SK-N-SH (cell line): ENCODE data around the gene OTUD5.

Experiments used
- CTCF ChIP-seq: fragments of 200-600 bp; sonication (generic); IDR thresholded peaks from 2 replicates; pipeline ENCODE4 v1.6.1; 2017; ENCODE audit warnings: antibody characterized with exemption, mild to moderate bottlenecking, moderate library complexity
- EP300 ChIP-seq, 2 experiments: IDR thresholded peaks; 2 replicates each; pipeline versions ENCODE4 v1.4.0 to v1.6.1; 2012; ENCODE audit warnings: borderline replicate concordance in 1 of 2, low read depth in 1 of 2, low read length in 1 of 2
- EZH2phosphoT487 ChIP-seq: fragments of 200-600 bp; sonication (generic); IDR thresholded peaks from 2 replicates; pipeline ENCODE4 v1.6.1; 2017; ENCODE audit warnings: low read depth, mixed run types, mild to moderate bottlenecking, antibody characterized with exemption, moderate library complexity, borderline replicate concordance
- MAX ChIP-seq: IDR thresholded peaks from 2 replicates; pipeline ENCODE4 v1.4.0; 2012; ENCODE audit warnings: low read depth
- POLR2AphosphoS5 ChIP-seq: IDR thresholded peaks from 2 replicates; pipeline ENCODE4 v1.6.1; 2012; ENCODE audit warnings: low read depth, low read length
- REST ChIP-seq: IDR thresholded peaks from 2 replicates; pipeline ENCODE4 v1.6.1; 2012; ENCODE audit warnings: mild to moderate bottlenecking, low read depth, low read length, moderate library complexity
- RXRA ChIP-seq: IDR thresholded peaks from 2 replicates; pipeline ENCODE4 v1.4.0; 2012; ENCODE audit warnings: low read depth, mild to moderate bottlenecking, borderline replicate concordance
- TAF1 ChIP-seq: IDR thresholded peaks from 2 replicates; pipeline ENCODE4 v1.6.1; 2012; ENCODE audit warnings: low read depth, mild to moderate bottlenecking, low read length, moderate library complexity, borderline replicate concordance
- TCF12 ChIP-seq: IDR thresholded peaks from 2 replicates; pipeline ENCODE4 v1.4.0; 2012
- USF1 ChIP-seq: IDR thresholded peaks from 2 replicates; pipeline ENCODE4 v1.4.0; 2012; ENCODE audit warnings: low read depth, borderline replicate concordance

- TF ChIP-seq CTCF (no peak), EZH2phosphoT487 (no peak), TAF1 (no peak), EP300 (IDR thresholded peaks at IDR 0.05; ENCODE audit: borderline replicate concordance in 1 of 2, low read depth in 1 of 2, low read length in 1 of 2) (no peak), REST (no peak), POLR2AphosphoS5 (no peak), USF1 (no peak), TCF12 (no peak), RXRA (no peak), MAX (no peak)
These were observed 40.0 kb upstream of the OTUD5 start for GRCh38 chrX:48997455-48997854.
